ENCODE measurements around the gene CMBL. TPM values are rescaled to one million over a fixed set of nuclear protein-coding genes. Genes with fewer than 3 reads are reported as not detected.

The CMBL gene
- total RNA-seq, 2 donors from 2014 or later: 10.4 to 20.5 TPM

DNA sequence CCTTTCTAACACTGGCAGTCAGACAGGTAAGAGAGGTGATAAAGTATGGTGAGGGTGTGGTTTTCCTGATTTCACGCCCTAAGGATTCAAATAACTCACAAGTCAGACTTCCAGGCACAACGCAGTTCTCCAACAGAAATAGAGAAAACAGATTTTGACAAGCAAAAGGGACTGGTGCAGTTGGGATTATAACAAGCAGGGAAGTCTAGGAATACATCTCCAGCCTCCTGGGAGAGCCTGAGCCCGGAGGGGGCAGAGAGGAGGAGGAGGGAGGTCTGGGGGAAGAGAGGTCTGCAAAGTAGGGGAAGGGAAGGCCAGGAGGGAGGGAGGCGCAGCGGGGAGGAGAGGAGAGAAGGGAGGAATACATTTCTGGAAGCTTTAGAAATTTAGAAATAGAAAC is 1.6 kb downstream of the CMBL start:
- peaks cover 2% of the 10 kb centered on the region for H3K9me3 Mint-ChIP-seq
- H3K27me3 Mint-ChIP-seq (ENCODE audit: insufficient read depth): peaks cover 13% of the 10 kb centered on the region
- H3K4me1 ChIP-seq (ENCODE audit: control insufficient read depth, insufficient read depth, low read length): no peaks in the 10 kb centered on the region
- H3K27ac ChIP-seq (ENCODE audit: low read depth, low read length): no peak overlapping the region
- H3K27ac Mint-ChIP-seq: no peak overlapping the region
- H3K27me3 ChIP-seq (ENCODE audit: control insufficient read depth, insufficient read depth, low read length, poor library complexity, severe bottlenecking): peaks cover 6% of the 10 kb centered on the region
- DNase-seq: peak; percentile 55
- H3K4me3 Mint-ChIP-seq: no peak overlapping the region
- WGBS, 2 experiments (ENCODE audit: insufficient coverage in 1 of 2, insufficient read length in 1 of 2): 25 to 62% methylated on average over 1 to 5 of the region's 5 CpGs
- no peak overlapping the region for H3K4me3 ChIP-seq (ENCODE audit: low read length)
- no peaks in the 10 kb centered on the region for H3K36me3 ChIP-seq (ENCODE audit: control insufficient read depth, insufficient read depth, low read length)
- peaks cover 2% of the 10 kb centered on the region for H3K36me3 Mint-ChIP-seq (ENCODE audit: low read depth)
- TF ChIP-seq, protein P1, sequence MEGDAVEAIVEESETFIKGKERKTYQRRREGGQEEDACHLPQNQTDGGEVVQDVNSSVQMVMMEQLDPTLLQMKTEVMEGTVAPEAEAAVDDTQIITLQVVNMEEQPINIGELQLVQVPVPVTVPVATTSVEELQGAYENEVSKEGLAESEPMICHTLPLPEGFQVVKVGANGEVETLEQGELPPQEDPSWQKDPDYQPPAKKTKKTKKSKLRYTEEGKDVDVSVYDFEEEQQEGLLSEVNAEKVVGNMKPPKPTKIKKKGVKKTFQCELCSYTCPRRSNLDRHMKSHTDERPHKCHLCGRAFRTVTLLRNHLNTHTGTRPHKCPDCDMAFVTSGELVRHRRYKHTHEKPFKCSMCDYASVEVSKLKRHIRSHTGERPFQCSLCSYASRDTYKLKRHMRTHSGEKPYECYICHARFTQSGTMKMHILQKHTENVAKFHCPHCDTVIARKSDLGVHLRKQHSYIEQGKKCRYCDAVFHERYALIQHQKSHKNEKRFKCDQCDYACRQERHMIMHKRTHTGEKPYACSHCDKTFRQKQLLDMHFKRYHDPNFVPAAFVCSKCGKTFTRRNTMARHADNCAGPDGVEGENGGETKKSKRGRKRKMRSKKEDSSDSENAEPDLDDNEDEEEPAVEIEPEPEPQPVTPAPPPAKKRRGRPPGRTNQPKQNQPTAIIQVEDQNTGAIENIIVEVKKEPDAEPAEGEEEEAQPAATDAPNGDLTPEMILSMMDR (conservative IDR thresholded peaks at IDR 0.05): no peak
- peaks cover 12% of the 10 kb centered on the region for H3K4me1 Mint-ChIP-seq
- H3K9me3 ChIP-seq (ENCODE audit: control insufficient read depth, low read length): peaks cover 6% of the 10 kb centered on the region
- H3K9ac ChIP-seq (ENCODE audit: extremely low read depth, low read length, poor library complexity, severe bottlenecking): no peak overlapping the region

DNA sequence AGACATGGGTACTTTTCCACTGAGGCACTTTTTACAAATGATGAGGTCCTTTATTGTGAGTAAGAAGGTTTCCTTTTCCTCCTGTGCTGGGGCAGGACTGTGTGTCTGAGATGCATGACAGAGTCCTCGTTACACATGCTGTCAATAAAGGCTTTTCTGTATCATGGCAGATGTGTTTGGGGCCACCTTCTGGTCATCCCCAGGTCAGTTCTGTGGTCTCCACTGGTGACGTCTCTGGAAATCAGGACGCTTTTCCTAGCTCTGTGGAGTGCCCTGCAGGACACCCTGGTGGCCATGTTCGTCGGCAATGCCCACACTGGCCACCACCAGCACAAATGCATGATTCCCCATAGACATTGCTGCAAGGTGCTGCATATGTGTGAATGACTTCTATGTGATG is 2.8 kb downstream of the CMBL start:
- H3K27ac ChIP-seq (ENCODE audit: low read depth, low read length): no peak overlapping the region
- TF ChIP-seq, protein P1 (conservative IDR thresholded peaks at IDR 0.05): peak; percentile 60
- H3K27ac Mint-ChIP-seq: no peak overlapping the region
- no peaks in the 10 kb centered on the region for H3K36me3 ChIP-seq (ENCODE audit: control insufficient read depth, insufficient read depth, low read length)
- H3K9me3 Mint-ChIP-seq: peaks cover 4% of the 10 kb centered on the region
- H3K4me3 ChIP-seq (ENCODE audit: low read length): no peak overlapping the region
- DNase-seq: no peak
- peaks cover 2% of the 10 kb centered on the region for H3K36me3 Mint-ChIP-seq (ENCODE audit: low read depth)
- peaks cover 6% of the 10 kb centered on the region for H3K27me3 ChIP-seq (ENCODE audit: control insufficient read depth, insufficient read depth, low read length, poor library complexity, severe bottlenecking)
- no peak overlapping the region for H3K4me3 Mint-ChIP-seq
- WGBS, 2 experiments (ENCODE audit: insufficient coverage in 1 of 2, insufficient read length in 1 of 2): 85 to 87% methylated on average over 4 to 5 of the region's 5 CpGs
- no peaks in the 10 kb centered on the region for H3K4me1 ChIP-seq (ENCODE audit: control insufficient read depth, insufficient read depth, low read length)
- H3K9ac ChIP-seq (ENCODE audit: extremely low read depth, low read length, poor library complexity, severe bottlenecking): no peak overlapping the region
- H3K4me1 Mint-ChIP-seq: peaks cover 12% of the 10 kb centered on the region
- peaks cover 6% of the 10 kb centered on the region for H3K9me3 ChIP-seq (ENCODE audit: control insufficient read depth, low read length)
- peaks cover 13% of the 10 kb centered on the region for H3K27me3 Mint-ChIP-seq (ENCODE audit: insufficient read depth)

DNA sequence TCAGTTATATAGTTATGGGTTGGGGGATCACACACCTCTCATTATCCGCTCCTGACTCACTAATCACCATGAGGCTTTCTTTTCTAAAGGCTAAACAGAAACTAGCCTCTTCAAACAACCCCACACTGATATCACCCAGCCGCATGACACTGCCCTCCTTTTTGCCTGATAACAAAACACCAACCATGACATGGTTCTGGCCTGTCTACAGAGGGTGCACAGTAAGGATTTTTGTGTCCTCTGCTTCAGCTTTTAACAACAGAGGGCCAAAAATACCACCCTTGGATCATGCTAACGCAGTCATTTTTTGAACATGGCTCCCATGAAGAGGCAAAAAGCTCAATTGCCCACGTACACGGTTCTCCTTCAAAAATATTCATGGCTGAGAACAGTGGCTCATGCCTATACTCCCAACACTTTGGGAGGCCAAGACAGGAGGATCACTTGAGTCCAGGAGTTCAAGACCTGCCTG is 4.0 kb downstream of the CMBL start:
- Histone ChIP-seq H3K27ac (ENCODE audit: low read depth, low read length) (no peak overlapping the region), H3K4me3 (ENCODE audit: low read length) (no peak overlapping the region), H3K36me3 (ENCODE audit: control insufficient read depth, insufficient read depth, low read length) (no peaks in the 10 kb centered on the region), H3K9ac (ENCODE audit: extremely low read depth, low read length, poor library complexity, severe bottlenecking) (no peak overlapping the region), H3K9me3 (ENCODE audit: control insufficient read depth, low read length) (peaks cover 6% of the 10 kb centered on the region), H3K4me1 (ENCODE audit: control insufficient read depth, insufficient read depth, low read length) (no peaks in the 10 kb centered on the region), H3K27me3 (ENCODE audit: control insufficient read depth, insufficient read depth, low read length, poor library complexity, severe bottlenecking) (peaks cover 6% of the 10 kb centered on the region)
- Mint-ChIP-seq H3K4me1 (peaks cover 12% of the 10 kb centered on the region), H3K27ac (no peak overlapping the region), H3K36me3 (ENCODE audit: low read depth) (peaks cover 2% of the 10 kb centered on the region), H3K4me3 (no peak overlapping the region), H3K27me3 (ENCODE audit: insufficient read depth) (peaks cover 13% of the 10 kb centered on the region), H3K9me3 (peaks cover 6% of the 10 kb centered on the region)
- DNase-seq: no peak
- WGBS, 2 experiments (ENCODE audit: insufficient coverage in 1 of 2, insufficient read length in 1 of 2): 56 to 72% methylated on average over 3 to 5 of the region's 5 CpGs
- TF ChIP-seq, protein P1 (conservative IDR thresholded peaks at IDR 0.05): no peak
